ENCODE data around the gene ARHGAP4.

The ARHGAP4 gene

GRCh38 chrX:153863251-153863991, 62.6 kb downstream of the ARHGAP4 start:
- DNase-seq = no peak

- no peak for DNase-seq
Observed at GRCh38 chrX:153862369-153863250, 63.5 kb downstream of the ARHGAP4 start.

GRCh38 chrX:153861733-153862310, 64.2 kb downstream of the ARHGAP4 start:
- no peak for DNase-seq

GRCh38 chrX:153861151-153861550, 64.9 kb downstream of the ARHGAP4 start:
- DNase-seq = no peak

Measured in activated CD4-positive, alpha-beta T cell treated with anti-CD3 and anti-CD28 coated beads, Interleukin-2, amount 50 U/mL, for 4 hours (primary cell).